DND-41 (cell line): Measurements from ENCODE around the gene MTG1.

ENCODE experiments used
- ATAC-seq: fragments of 200-7000 bp; cut with Tn5 transposase; 3 replicates; pipeline ENCODE4 v1.9.1; 2021; ENCODE audit warnings: low read depth; ENCODE audit not compliant: insufficient read depth
- DNase-seq: peaks from one replicate; pipeline ENCODE4 v3.0.0-alpha.2; 2020
- H2AFZ ChIP-seq: 2 replicates; pipeline ENCODE4 v1.6.0; 2012; ENCODE audit warnings: low read depth, low read length
- H3K27ac ChIP-seq: 2 replicates; pipeline ENCODE4 v1.5.1; 2012; ENCODE audit warnings: low read length, inconsistent platforms
- H3K27me3 ChIP-seq: fragments of 200-600 bp; sonication (generic); 2 replicates; pipeline ENCODE4 v1.6.0; 2012; ENCODE audit warnings: low read length, mild to moderate bottlenecking, inconsistent platforms; ENCODE audit not compliant: insufficient read depth, poor library complexity
- H3K36me3 ChIP-seq: 2 replicates; pipeline ENCODE4 v1.5.1; 2012; ENCODE audit warnings: low read length, inconsistent platforms; ENCODE audit not compliant: insufficient read depth
- H3K4me1 ChIP-seq: 2 replicates; pipeline ENCODE4 v1.5.1; 2012; ENCODE audit warnings: mild to moderate bottlenecking, low read length; ENCODE audit not compliant: insufficient read depth
- H3K4me2 ChIP-seq: 2 replicates; pipeline ENCODE4 v1.6.0; 2012; ENCODE audit warnings: mild to moderate bottlenecking, moderate library complexity, low read length, inconsistent platforms; ENCODE audit not compliant: insufficient read depth
- H3K4me3 ChIP-seq, 2 experiments: fragments of 200-600 bp in 1 of 2; shearing (Covaris generic) in 1 of 2; 2 replicates each; pipeline ENCODE4 v1.5.1; 2012 to 2016; ENCODE audit warnings: inconsistent platforms in 2 of 2, low read length in 2 of 2, mild to moderate bottlenecking in 2 of 2, low read depth in 1 of 2, moderate library complexity in 1 of 2
- H3K79me2 ChIP-seq: 2 replicates; pipeline ENCODE4 v1.6.0; 2012; ENCODE audit warnings: low read length, inconsistent platforms; ENCODE audit not compliant: insufficient read depth
- H3K9ac ChIP-seq: 2 replicates; pipeline ENCODE4 v1.6.0; 2012; ENCODE audit warnings: low read depth, mild to moderate bottlenecking, inconsistent platforms, low read length, moderate library complexity
- H3K9me3 ChIP-seq: 2 replicates; pipeline ENCODE4 v1.5.1; 2012; ENCODE audit warnings: low read length, moderate library complexity, mild to moderate bottlenecking, inconsistent platforms; ENCODE audit not compliant: insufficient read depth, severe bottlenecking
- H4K20me1 ChIP-seq: 2 replicates; pipeline ENCODE4 v1.6.0; 2012; ENCODE audit warnings: low read length; ENCODE audit not compliant: insufficient read depth
- EZH2 ChIP-seq: IDR thresholded peaks from 3 replicates; pipeline ENCODE4 v1.6.1; 2012; ENCODE audit warnings: borderline replicate concordance, low read depth, mild to moderate bottlenecking, moderate library complexity, low read length, inconsistent platforms; ENCODE audit not compliant: severe bottlenecking
- TF ChIP-seq, protein P1 (sequence below): IDR thresholded peaks from 2 replicates; pipeline ENCODE4 v1.5.1; 2012; ENCODE audit warnings: borderline replicate concordance, low read length, moderate library complexity, mild to moderate bottlenecking; ENCODE audit not compliant: poor library complexity, severe bottlenecking; ENCODE audit errors: extremely low read depth

MTG1 gene

DNA sequence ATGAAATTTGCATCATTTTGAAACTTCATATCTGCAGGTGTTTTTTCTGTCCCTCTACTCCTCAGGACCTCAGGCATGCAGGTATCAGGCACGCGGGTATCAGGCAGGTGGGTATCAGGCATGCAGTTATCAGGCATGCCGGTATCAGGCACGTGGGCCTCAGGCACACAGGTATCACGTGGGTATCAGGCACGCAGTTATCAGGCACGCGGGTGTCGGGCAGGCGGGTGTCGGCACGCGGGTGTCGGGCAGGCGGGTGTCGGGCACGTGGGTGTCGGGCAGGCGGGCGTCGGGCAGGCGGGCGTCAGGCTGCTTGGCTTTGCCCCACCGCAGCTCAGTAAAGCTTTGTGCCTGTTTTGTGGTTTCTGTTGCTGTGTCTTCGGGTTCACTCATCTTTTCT, 21.8 kb downstream of the MTG1 start:
- no peak for TF ChIP-seq EZH2
- TF ChIP-seq, protein P1, sequence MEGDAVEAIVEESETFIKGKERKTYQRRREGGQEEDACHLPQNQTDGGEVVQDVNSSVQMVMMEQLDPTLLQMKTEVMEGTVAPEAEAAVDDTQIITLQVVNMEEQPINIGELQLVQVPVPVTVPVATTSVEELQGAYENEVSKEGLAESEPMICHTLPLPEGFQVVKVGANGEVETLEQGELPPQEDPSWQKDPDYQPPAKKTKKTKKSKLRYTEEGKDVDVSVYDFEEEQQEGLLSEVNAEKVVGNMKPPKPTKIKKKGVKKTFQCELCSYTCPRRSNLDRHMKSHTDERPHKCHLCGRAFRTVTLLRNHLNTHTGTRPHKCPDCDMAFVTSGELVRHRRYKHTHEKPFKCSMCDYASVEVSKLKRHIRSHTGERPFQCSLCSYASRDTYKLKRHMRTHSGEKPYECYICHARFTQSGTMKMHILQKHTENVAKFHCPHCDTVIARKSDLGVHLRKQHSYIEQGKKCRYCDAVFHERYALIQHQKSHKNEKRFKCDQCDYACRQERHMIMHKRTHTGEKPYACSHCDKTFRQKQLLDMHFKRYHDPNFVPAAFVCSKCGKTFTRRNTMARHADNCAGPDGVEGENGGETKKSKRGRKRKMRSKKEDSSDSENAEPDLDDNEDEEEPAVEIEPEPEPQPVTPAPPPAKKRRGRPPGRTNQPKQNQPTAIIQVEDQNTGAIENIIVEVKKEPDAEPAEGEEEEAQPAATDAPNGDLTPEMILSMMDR: no peak
- H2AFZ ChIP-seq: no peak overlapping the region
- H3K4me2 ChIP-seq: no peak overlapping the region
- no peak overlapping the region for H3K9ac ChIP-seq
- peaks cover 38% of the 10 kb centered on the region for H3K79me2 ChIP-seq
- no peaks in the 10 kb centered on the region for H3K27me3 ChIP-seq
- DNase-seq: no peak
- no peaks in the 10 kb centered on the region; the same call in 1 of the 2 replicates for H4K20me1 ChIP-seq
- peaks cover 72% of the 10 kb centered on the region for H3K36me3 ChIP-seq
- H3K9me3 ChIP-seq: peaks cover 37% of the 10 kb centered on the region
- H3K27ac ChIP-seq: no peak overlapping the region
- ATAC-seq: no peak
- no peak overlapping the region for H3K4me3 ChIP-seq
- no peaks in the 10 kb centered on the region for H3K4me1 ChIP-seq

DNA sequence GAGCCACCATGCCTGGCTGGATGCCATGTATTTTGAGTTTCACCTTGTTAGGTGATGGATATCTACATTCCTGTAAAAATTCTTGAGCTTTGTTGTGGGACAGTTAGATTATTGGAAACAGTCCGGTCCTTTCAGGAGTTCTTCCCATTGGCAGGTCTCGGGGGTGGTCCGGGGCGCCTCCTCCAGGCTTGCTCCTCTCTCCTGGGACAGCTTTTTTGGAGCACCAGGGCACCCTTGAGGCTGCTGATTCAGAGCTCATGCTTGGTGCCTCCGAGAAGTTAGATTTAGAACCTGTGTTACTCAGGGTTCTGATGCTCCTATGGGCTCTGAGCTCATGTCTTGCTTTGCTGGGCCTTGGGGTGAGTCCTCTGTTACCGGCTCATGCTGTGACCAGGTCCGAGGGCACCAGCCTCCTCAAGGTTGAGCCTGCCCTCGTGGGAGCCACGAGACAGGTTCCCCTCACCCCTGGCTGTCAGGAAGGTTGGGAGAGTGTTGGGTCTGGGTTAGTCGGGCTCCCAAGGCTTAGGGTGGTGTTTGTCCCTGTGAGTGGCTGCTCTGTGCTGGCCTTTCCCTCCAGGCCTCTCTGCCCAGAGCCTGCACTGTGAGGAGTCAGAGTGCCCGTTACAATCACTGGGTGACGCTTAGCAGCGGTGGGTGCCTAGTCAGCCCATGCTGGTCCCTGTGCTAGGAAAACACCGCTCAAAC, 24.5 kb downstream of the MTG1 start:
- Histone ChIP-seq H3K4me1 (no peaks in the 10 kb centered on the region), H3K27ac (no peak overlapping the region), H3K4me2 (no peak overlapping the region), H3K9me3 (peaks cover 31% of the 10 kb centered on the region), H3K79me2 (peaks cover 14% of the 10 kb centered on the region; the same call in 1 of the 2 replicates), H2AFZ (no peak overlapping the region), H3K4me3 (no peak overlapping the region), H3K36me3 (peaks cover 68% of the 10 kb centered on the region), H3K27me3 (no peaks in the 10 kb centered on the region), H3K9ac (no peak overlapping the region), H4K20me1 (no peaks in the 10 kb centered on the region; the same call in 1 of the 2 replicates)
- no peak for ATAC-seq
- TF ChIP-seq, protein P1: no peak
- no peak for TF ChIP-seq EZH2
- no peak for DNase-seq

DNA sequence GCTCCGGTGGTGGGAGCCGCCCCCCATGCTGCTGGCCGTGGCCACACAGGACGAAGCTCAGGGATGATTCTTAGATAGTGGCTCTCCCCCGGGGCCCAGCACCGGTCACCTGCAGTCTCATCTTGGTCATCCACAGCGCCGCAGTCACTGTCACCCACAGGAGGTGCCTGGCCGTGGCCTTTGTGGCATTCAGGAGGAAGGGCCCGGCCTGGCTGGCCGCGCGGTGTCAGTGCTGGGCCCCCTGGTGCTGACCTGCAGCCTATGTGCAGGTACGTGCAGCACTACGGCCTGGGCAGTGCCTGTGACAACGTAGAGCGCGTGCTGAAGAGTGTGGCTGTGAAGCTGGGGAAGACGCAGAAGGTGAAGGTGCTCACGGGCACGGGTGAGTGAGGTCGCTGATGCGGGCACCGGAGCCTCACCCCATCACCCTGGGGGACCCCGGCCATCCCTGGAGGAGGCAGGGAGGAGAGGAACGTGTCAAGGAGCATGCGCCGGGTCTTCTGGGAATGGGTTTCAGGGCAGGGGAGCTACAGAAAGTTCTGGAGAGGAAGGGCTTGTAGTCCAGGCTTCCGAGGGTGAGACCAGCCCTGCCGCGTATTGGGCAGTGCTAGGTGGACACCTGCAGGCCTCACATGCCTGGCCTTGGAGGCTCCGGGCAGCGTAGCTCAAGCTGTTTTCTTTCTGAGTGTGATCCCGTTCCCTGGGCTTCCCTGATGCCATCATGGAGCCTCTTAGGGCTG, 25.4 kb downstream of the MTG1 start:
- no peak for DNase-seq
- ATAC-seq: peak; percentile 15; the same call in 1 of the 3 replicates
- peaks cover 64% of the 10 kb centered on the region for H3K36me3 ChIP-seq
- peaks cover 12% of the 10 kb centered on the region; the same call in 1 of the 2 replicates for H3K79me2 ChIP-seq
- H3K27ac ChIP-seq: no peak overlapping the region
- no peak overlapping the region for H3K4me2 ChIP-seq
- H4K20me1 ChIP-seq: no peaks in the 10 kb centered on the region; the same call in 1 of the 2 replicates
- no peak overlapping the region for H3K9ac ChIP-seq
- no peak overlapping the region for H3K4me3 ChIP-seq
- peaks cover 31% of the 10 kb centered on the region for H3K9me3 ChIP-seq
- H3K4me1 ChIP-seq: no peaks in the 10 kb centered on the region
- H3K27me3 ChIP-seq: no peaks in the 10 kb centered on the region
- no peak for TF ChIP-seq EZH2
- TF ChIP-seq, protein P1: no peak
- H2AFZ ChIP-seq: no peak overlapping the region
